ENCODE measurements around the gene ITGA5. TPM values are rescaled to one million over a fixed set of nuclear protein-coding genes. Genes with fewer than 3 reads are reported as not detected.

Gene ITGA5
- total RNA-seq, 1 experiment from 2014 or later = 12.2 TPM

DNA sequence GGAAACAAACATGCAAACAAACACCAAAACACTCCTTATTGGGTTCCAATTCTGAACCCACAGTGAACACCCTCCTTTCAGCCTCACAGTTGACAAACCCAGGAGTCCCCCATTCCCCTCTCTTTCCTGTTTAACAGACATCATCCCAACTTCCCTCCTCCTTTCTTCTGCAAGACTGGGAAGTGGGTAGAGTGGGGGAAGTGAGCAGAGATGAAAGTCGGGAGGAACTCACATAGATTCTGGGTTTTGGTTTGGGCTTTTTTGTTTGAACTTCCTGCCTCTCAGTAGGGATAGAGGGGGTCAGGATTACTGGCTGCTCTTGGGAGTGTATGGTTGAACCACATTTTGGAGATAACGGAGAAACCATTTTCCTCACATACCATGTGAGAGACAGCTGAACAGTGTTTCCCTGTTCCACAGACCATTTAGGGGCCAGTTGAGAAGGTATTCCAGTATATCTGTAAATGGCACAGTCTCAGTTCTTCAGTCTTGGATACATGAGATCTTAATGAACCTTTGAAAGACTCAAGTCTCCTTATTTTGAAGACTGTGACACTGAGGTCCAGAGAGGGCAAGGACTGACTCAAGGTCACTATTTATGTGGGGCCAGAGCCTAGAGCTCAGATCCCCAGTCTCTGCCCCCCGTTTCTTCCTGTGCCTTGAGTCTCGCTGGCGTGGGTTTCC, 50.9 kb downstream of the ITGA5 start:
- Histone ChIP-seq H3K4me1 (ENCODE audit: insufficient read depth, low read length) (no peaks in the 10 kb centered on the region), H4K8ac (replicated peaks; ENCODE audit: insufficient read length, low read depth, low read length) (no peak overlapping the region), H3K79me1 (ENCODE audit: insufficient read depth, low read depth, low read length, poor library complexity, severe bottlenecking) (no peaks in the 10 kb centered on the region), H2BK120ac (ENCODE audit: low read depth, low read length, poor library complexity, severe bottlenecking) (no peak overlapping the region), H2AFZ (ENCODE audit: low read length) (no peak overlapping the region), H3K27ac (ENCODE audit: insufficient read length, low read depth, low read length) (no peak overlapping the region), H3T11ph (ENCODE audit: low read length) (no peak overlapping the region), H3K18ac (ENCODE audit: insufficient read length, low read depth, low read length) (no peak overlapping the region), H4K91ac (ENCODE audit: insufficient read length, low read depth, low read length) (no peak overlapping the region), H2BK20ac (ENCODE audit: low read depth, low read length, poor library complexity, severe bottlenecking) (no peak overlapping the region), H3K14ac (ENCODE audit: insufficient read depth, low read length) (no peak overlapping the region), H2BK15ac (ENCODE audit: low read depth, low read length) (no peak overlapping the region), H3K9ac (ENCODE audit: extremely low read depth, insufficient read length, low read length) (no peak overlapping the region), H3K4me2 (ENCODE audit: insufficient read depth, insufficient read length, low read length) (peak overlapping the region; percentile 82), H3K23ac (ENCODE audit: insufficient read length, low read depth, low read length) (no peak overlapping the region), H3K4ac (ENCODE audit: low read depth, low read length) (no peak overlapping the region), H2BK5ac (ENCODE audit: insufficient read length, low read length) (no peak overlapping the region), H3K79me2 (ENCODE audit: insufficient read depth, low read length) (no peaks in the 10 kb centered on the region), H3K9me3 (ENCODE audit: control insufficient read depth, low read depth, low read length) (no peaks in the 10 kb centered on the region), H4K5ac (ENCODE audit: insufficient read length, low read depth, low read length) (no peak overlapping the region), H3K27me3 (ENCODE audit: insufficient read depth, low read length) (peaks cover 2% of the 10 kb centered on the region; the same call in 1 of the 2 replicates), H3K56ac (ENCODE audit: insufficient read length, low read depth, low read length) (no peak overlapping the region), H4K20me1 (ENCODE audit: control insufficient read depth, insufficient read depth, insufficient read length) (peaks cover 2% of the 10 kb centered on the region), H3K23me2 (ENCODE audit: insufficient read length, low read depth, low read length, poor library complexity, severe bottlenecking) (peaks cover 12% of the 10 kb centered on the region), H2BK12ac (ENCODE audit: insufficient read length, low read depth, low read length) (no peak overlapping the region), H2AK5ac (ENCODE audit: insufficient read length, low read length) (no peak overlapping the region)
- Mint-ChIP-seq H3K4me1 (peaks cover 23 to 24% of the 10 kb centered on the region in 2 experiments), H3K36me3 (ENCODE audit: insufficient read depth in 1 of 3, low read depth in 3 of 3) (peaks cover 4 to 14% (median 10%) of the 10 kb centered on the region in 3 experiments; a peak in 6 of 7 replicates), H3K4me3 (no peak overlapping the region), H3K9me3 (no peaks in the 10 kb centered on the region), H3K27ac (no peak overlapping the region; a peak in 1 of 7 replicates), H3K27me3 (ENCODE audit: low read depth) (peaks cover 47% of the 10 kb centered on the region)
- TF ChIP-seq, protein P1, sequence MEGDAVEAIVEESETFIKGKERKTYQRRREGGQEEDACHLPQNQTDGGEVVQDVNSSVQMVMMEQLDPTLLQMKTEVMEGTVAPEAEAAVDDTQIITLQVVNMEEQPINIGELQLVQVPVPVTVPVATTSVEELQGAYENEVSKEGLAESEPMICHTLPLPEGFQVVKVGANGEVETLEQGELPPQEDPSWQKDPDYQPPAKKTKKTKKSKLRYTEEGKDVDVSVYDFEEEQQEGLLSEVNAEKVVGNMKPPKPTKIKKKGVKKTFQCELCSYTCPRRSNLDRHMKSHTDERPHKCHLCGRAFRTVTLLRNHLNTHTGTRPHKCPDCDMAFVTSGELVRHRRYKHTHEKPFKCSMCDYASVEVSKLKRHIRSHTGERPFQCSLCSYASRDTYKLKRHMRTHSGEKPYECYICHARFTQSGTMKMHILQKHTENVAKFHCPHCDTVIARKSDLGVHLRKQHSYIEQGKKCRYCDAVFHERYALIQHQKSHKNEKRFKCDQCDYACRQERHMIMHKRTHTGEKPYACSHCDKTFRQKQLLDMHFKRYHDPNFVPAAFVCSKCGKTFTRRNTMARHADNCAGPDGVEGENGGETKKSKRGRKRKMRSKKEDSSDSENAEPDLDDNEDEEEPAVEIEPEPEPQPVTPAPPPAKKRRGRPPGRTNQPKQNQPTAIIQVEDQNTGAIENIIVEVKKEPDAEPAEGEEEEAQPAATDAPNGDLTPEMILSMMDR (conservative IDR thresholded peaks at IDR 0.05) = no peak
- WGBS (ENCODE audit: extremely low coverage, insufficient read length, low lambda C conversion rate) = no CpG with 5 or more reads among the region's 5 CpGs
- DNase-seq = no peak
